HG02852 (cell line): Measurements from ENCODE around the gene GNAT1.
"Not testable (repeated sequence)": the region's sequence is repeated elsewhere in the genome, so short reads cannot be mapped to it uniquely, and the experiment has no call there.

Experiments used
- ATAC-seq: cut with Tn5 transposase; IDR thresholded peaks from one replicate; pipeline ENCODE4 v1.9.1; 2021; ENCODE audit warnings: mild to moderate bottlenecking, moderate library complexity; ENCODE audit not compliant: unreplicated experiment

The GNAT1 gene

GRCh38 chr3:50217681-50218080 is 26.3 kb downstream of the GNAT1 start:
- ATAC-seq: no peak

DNA sequence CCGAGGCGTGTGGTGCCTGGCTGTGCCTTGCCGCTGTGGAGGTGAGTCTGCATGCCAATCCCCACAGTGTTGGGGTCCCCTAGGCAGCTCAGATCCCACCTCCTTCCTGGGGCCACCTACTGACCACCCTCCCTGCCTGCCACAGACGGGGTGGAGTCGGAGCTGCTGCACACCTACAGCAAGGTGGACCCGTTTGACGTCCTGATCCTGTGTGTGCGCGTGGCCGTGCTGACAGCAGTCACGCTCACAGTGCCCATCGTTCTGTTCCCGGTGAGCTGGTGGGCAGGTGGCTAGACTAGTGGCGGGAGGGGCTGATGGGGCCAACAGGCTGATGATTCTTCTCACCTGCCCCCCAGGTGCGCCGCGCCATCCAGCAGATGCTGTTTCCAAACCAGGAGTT is 27.0 kb downstream of the GNAT1 start:
- no peak for ATAC-seq

- ATAC-seq: no peak
These were observed 27.9 kb downstream of the GNAT1 start for GRCh38 chr3:50219285-50219684.

- ATAC-seq: no peak
These were observed 28.7 kb downstream of the GNAT1 start for GRCh38 chr3:50220109-50220508.

GRCh38 chr3:50221051-50221410 is 29.6 kb downstream of the GNAT1 start:
- ATAC-seq: no peak

GRCh38 chr3:50221411-50222168 is 30.2 kb downstream of the GNAT1 start:
- ATAC-seq: no peak

DNA sequence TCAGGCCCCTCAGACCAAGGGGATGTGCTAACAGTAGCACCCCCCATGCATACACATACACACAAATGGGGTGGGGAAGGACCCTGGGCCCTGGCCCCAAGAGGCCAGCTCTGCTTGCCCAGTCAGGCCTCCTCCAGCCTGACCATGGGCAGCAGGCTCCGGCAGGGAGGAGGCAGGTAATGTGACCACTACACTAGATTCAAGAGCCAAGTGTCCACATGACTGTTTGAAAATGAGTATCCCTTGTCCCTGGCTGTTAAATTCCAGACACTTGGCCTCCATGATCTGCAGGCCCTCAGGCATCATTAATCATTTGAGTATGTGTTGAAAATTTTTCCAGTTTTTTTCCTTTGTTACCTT is 30.7 kb downstream of the GNAT1 start:
- ATAC-seq: no peak

- no peak for ATAC-seq
These were observed 33.2 kb downstream of the GNAT1 start for GRCh38 chr3:50224639-50225038.

DNA sequence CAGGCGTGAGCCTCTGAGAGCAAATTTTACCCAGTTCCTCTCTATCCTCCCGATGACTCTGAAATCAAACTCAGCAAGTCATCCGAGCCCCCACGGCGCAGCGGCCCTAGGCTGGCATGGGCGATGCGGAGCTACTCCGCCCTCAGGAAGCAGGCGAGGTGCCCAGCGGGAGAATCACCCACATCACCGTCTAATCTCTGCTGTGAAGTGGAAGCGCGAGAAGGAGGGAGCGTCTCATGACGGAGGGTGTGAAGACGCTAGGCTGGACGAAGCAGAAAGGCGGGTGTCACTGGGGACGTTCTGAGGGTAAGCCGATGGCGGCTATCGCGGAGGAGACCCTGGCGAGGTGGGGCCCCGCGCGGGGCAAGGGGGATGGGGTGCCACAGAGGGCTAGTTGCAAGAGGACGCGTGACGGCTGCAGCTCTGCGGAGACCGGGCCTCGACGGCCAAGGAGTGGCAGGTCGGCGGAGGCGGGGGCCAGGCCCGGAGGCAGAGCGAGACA is 35.5 kb downstream of the GNAT1 start:
- peak; percentile 11 for ATAC-seq

- peak; percentile 75 for ATAC-seq
These were observed 36.2 kb downstream of the GNAT1 start for GRCh38 chr3:50227390-50228183.

DNA sequence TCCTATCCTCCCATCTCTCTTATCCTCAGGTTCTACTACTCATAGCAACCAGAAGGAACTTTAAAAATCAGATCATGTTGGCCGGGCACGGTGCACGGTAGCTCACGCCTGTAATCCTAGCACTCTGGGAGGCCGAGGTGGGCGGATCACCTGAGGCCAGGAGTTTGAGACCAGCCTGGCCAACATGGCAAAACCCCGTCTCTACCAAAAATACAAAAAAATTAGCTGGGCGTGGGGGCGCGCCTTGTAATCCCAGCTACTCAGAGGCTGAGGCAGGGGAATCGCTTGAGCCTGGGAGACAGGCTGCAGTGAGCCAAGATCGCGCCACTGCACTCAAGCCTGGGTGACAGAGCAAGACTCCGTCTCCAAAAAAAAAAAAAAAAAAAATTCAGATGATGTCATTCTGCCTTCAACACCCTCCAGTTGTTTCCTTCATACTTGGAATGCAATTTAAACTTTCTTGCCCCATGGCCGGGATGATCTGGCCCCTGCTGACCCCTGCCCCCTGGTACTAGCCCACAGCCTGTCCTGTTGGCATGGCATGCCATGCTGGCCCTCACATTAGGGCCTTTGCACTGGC is 36.9 kb downstream of the GNAT1 start:
- ATAC-seq: not testable (repeated sequence)

GRCh38 chr3:50229490-50229889 is 38.1 kb downstream of the GNAT1 start:
- no peak for ATAC-seq

DNA sequence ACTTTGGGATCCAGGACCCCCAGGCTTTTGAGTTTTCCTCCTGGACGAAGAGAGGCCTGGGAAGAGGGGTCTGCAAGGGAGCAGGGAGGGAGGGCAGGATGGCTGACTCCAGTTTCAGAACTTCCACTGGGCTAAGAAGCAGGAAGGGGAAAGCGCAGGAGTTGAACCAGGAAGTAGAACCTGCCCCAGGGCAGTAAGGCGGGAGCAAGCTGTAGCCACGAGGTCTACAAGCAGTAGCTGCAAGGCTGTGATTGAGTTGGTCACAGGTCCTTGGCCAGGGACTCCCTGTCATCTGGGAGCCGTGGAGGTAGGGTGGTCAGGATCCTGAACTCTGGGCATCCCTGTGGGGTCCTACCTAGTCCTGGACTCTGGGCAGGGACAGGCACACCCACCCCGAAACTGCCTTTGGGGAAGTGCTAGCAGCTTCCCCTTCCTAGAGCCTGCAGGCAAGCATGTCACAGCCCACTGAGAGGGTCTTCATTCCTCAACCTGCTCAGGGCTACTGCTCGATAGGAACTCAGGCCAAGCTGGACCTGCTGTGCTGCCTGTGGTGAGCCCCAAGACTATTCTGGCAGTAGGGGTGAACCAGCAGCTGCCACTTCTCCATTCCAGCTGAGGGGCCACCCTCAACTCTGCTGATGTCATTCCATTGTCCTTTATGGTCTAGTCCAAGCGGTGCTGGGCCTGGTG is 38.8 kb downstream of the GNAT1 start:
- ATAC-seq: no peak

- ATAC-seq: no peak
These were observed 39.4 kb downstream of the GNAT1 start for GRCh38 chr3:50230794-50231125.

DNA sequence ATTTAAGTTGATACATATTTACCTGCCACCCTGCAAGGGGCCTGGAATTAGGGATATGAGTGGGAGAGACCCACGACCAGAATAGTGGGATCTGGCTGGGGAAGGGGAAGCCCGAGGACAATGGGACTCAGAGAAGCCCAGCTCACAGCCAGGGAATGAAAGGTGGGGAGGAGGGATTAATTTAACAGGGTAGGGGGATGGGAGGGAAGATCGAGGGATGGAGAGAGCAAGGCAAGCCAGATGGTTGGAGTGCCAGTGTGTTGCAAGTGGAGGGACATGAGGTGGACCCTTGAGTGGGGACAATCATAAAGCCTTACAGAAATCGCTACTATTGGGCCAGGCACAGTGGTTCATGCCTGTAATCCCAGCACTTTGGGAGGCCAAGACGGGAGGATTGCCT is 40.2 kb downstream of the GNAT1 start:
- no peak for ATAC-seq

DNA sequence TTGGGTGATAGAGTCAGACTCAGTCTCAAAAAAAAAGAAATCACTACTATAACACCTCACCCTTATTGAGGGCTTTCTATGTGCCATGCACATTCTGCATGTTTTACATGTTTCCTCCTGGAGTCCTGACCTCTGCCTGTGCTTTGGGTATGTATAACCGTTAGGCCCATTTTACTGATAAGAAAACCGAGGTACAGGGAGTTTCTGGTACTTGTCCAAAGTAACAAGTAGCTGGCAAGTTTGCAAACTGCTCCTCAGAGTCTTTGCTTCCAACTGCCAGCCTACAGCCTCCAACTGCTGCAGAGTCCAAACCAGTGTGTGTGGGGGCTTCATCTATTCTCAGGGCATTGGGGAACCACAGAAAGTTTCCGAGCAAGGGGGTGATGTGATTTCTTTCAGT is 40.9 kb downstream of the GNAT1 start:
- ATAC-seq: no peak

DNA sequence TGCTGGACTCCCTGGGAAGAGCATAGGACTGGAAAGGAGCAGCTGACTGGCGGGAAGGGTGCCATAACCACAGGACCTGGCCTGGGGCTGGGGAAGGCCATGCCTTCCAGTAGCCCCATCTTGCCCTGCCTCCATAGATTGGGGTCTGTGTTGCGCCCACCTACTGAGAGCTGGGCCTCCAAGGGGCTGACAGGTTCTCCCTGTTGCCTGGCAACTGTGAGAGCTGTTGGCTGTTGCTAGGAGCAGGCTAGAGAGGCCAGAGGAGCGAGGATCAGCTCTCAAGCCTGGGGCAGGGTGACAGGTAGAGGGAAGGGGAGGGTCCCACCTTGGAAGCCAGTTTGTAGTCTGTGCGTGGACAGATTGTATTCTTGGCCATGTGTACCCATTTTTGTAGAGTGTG is 41.8 kb downstream of the GNAT1 start:
- ATAC-seq: no peak

DNA sequence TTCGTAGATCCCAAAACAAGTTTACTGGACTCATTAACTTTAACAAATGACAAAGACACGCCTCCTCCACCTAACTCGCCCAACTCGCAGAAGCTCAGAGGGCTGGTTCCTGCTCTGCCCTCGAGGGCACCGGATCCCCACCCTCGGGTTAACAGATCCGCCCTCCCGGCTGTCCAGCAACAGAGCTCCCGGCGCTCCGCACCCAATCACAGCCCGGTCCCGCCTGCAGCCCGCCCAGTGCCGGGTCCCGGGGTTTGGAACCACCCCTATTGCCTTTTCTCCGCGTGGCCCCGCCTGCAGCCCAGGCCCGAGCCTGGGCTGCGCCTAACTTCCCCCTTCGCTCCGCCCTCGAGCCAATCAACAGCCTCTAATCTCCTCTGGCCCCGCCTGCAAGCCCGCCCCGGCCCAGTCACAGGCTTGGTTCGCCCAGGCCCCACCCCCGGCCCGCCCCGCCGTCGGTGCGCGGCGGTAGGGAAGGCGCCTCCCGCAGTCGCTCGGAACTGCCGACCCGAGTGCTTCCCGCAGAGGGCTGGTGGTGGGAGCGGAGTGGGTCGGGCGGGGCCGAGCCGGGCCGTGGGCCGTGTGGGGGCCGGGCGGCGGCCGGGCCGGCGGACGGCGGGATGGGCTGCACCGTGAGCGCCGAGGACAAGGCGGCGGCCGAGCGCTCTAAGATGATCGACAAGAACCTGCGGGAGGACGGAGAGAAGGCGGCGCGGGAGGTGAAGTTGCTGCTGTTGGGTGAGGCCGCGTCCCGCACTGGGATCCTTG is 44.5 kb downstream of the GNAT1 start, which contains the start of gene GNAI2:
Gene GNAI2, plus strand, starts transcription at position 489 of the 768 bp plus-strand sequence. Its CDS starts 132 bp downstream, at position 621.
- peak; percentile 93 for ATAC-seq

DNA sequence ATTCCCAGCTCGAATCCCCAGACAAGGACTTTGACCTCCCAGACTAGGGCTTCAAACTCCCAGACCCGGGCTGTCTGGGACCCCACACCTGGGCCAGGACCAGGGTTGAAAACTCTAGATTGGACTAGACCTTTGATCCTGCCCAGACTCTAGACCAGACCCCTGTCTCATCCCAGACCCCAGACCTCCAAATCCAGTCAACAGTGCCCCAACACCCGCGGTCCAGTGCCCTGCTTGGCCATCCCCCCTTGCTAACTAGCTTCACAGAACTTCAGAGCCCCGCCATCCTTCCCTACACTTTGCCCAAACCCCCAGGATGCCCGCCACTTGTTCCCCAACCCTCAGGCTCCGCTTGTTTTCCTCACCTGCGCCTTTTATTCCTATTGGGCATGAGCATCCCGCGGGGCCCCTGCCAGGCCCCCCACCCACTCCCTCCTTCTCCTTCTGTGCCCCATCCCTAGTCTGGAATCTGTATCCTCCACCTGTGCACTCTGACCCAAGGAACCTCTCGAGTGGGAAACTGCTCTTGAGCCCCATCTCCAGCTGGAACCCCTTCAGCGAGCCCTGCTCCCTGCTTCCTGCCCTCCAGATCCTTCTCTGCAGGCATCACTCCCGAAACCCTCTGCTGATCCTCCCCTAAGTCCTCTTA is 45.2 kb downstream of the GNAT1 start:
- no peak for ATAC-seq

DNA sequence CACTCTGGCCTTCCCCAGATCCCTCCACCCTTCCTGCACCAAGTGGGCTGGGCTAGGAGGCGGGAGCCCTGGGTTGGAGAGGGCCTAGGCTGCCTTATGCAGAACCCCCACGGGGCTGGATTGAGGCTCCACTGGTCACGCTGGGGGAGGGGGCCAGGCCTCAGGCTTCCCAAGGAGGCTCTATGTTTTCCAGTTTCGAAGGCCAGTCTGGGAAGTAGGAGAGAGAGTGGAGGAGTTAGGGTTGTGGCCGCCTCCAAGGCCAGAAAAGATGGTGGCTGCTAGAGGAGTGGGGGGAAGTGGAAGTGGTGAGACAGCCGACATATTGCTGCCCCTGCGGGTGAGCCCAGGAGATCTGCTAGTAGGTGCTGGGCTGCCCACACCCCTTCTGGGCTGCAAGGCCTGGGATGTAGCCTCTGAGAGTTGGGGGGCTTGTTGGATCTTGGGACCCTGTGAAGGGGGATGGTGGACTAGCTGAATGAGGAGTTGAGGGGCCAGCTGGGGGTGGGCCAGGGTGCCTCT is 45.8 kb downstream of the GNAT1 start:
- no peak for ATAC-seq
